Mesenchymal stem cell (in vitro differentiated cells and primary cell): ENCODE results near the gene SH2D2A.

Experiments used
- DNase-seq: peaks from one replicate; pipeline ENCODE4 v3.0.0-alpha.2; 2013
- H2AFZ ChIP-seq: one replicate; pipeline ENCODE4 v1.6.1; 2013; ENCODE audit warnings: low read depth, mild to moderate bottlenecking, control low read depth, inconsistent platforms, low read length, moderate library complexity
- H2AK5ac ChIP-seq: 2 replicates; pipeline ENCODE4 v1.6.1; 2013; ENCODE audit warnings: low read length, moderate library complexity, mild to moderate bottlenecking, inconsistent platforms; ENCODE audit not compliant: severe bottlenecking
- H2BK120ac ChIP-seq: one replicate; pipeline ENCODE4 v1.6.1; 2013; ENCODE audit warnings: low read depth, mild to moderate bottlenecking, inconsistent platforms, low read length, moderate library complexity
- H2BK12ac ChIP-seq, 2 experiments: one replicate each; pipeline ENCODE4 v1.6.1; 2013; ENCODE audit warnings: inconsistent platforms in 2 of 2, low read length in 2 of 2, mild to moderate bottlenecking in 2 of 2, moderate library complexity in 2 of 2, control low read depth in 1 of 2
- H2BK15ac ChIP-seq: one replicate; pipeline ENCODE4 v1.6.1; 2013; ENCODE audit warnings: mild to moderate bottlenecking, low read depth, inconsistent platforms; ENCODE audit not compliant: poor library complexity, severe bottlenecking
- H2BK5ac ChIP-seq: 2 replicates; pipeline ENCODE4 v1.6.1; 2013; ENCODE audit warnings: low read depth, mild to moderate bottlenecking, low read length, control low read depth, inconsistent platforms; ENCODE audit not compliant: poor library complexity, severe bottlenecking
- H3K14ac ChIP-seq, 2 experiments: one replicate each; pipeline ENCODE4 v1.6.1; 2013; ENCODE audit warnings: inconsistent platforms in 2 of 2, low read length in 2 of 2, control low read depth in 1 of 2, mild to moderate bottlenecking in 1 of 2, moderate library complexity in 1 of 2
- H3K18ac ChIP-seq, 2 experiments: one replicate each; pipeline ENCODE4 v1.6.1; 2013; ENCODE audit warnings: inconsistent platforms in 2 of 2, low read length in 2 of 2, control low read depth in 1 of 2, low read depth in 1 of 2, mild to moderate bottlenecking in 1 of 2
- H3K23ac ChIP-seq, 2 experiments: one replicate each; pipeline ENCODE4 v1.6.1; 2013; ENCODE audit warnings: inconsistent platforms in 2 of 2, low read length in 2 of 2, mild to moderate bottlenecking in 2 of 2, moderate library complexity in 2 of 2, control low read depth in 1 of 2
- H3K27ac ChIP-seq: 2 replicates; pipeline ENCODE4 v1.5.1; 2013; ENCODE audit warnings: mild to moderate bottlenecking, moderate library complexity, low read length, control low read depth, inconsistent platforms; ENCODE audit not compliant: poor library complexity, severe bottlenecking
- H3K27me3 ChIP-seq, 2 experiments: 2 replicates each; pipeline versions ENCODE4 v1.6.1 to v1.7.0; 2013; ENCODE audit warnings: low read length in 2 of 2, mild to moderate bottlenecking in 2 of 2, moderate library complexity in 2 of 2, control low read depth in 1 of 2, inconsistent platforms in 1 of 2; ENCODE audit not compliant: control insufficient read depth in 1 of 2, insufficient read depth in 1 of 2
- H3K36me3 ChIP-seq, 2 experiments: 2 replicates each; pipeline versions ENCODE4 v1.6.1 to v1.7.0; 2013; ENCODE audit warnings: low read length in 2 of 2, control low read depth in 1 of 2, inconsistent platforms in 1 of 2, low read depth in 1 of 2, mild to moderate bottlenecking in 1 of 2; ENCODE audit not compliant: insufficient read depth in 2 of 2, control insufficient read depth in 1 of 2
- H3K4ac ChIP-seq, 2 experiments: one replicate each; pipeline ENCODE4 v1.6.1; 2013; ENCODE audit warnings: inconsistent platforms in 2 of 2, low read length in 2 of 2, mild to moderate bottlenecking in 2 of 2, moderate library complexity in 2 of 2, control low read depth in 1 of 2, low read depth in 1 of 2
- H3K4me1 ChIP-seq: 2 replicates; pipeline ENCODE4 v1.6.1; 2013; ENCODE audit warnings: low read depth, low read length, control low read depth; ENCODE audit not compliant: control insufficient read depth, insufficient read depth
- H3K4me2 ChIP-seq: 2 replicates; pipeline ENCODE4 v1.6.1; 2013; ENCODE audit warnings: low read length, mild to moderate bottlenecking, inconsistent platforms; ENCODE audit not compliant: poor library complexity, severe bottlenecking
- H3K4me3 ChIP-seq, 2 experiments: 2 replicates each; pipeline versions ENCODE4 v1.5.1 to v1.7.0; 2013; ENCODE audit warnings: low read length in 2 of 2, mild to moderate bottlenecking in 2 of 2, control low read depth in 1 of 2, low read depth in 1 of 2; ENCODE audit not compliant: insufficient read depth in 1 of 2
- H3K79me1 ChIP-seq: replicated peaks from 2 replicates; pipeline ENCODE4 v1.6.1; 2013; ENCODE audit warnings: mild to moderate bottlenecking, control low read depth, low read length, inconsistent platforms; ENCODE audit not compliant: poor library complexity, severe bottlenecking
- H3K9ac ChIP-seq: 2 replicates; pipeline ENCODE4 v1.7.0; 2013; ENCODE audit warnings: mild to moderate bottlenecking, low read length, moderate library complexity
- H3K9me3 ChIP-seq: 2 replicates; pipeline ENCODE4 v1.7.0; 2013; ENCODE audit warnings: mild to moderate bottlenecking, low read length; ENCODE audit not compliant: control insufficient read depth
- H4K8ac ChIP-seq: one replicate; pipeline ENCODE4 v1.6.1; 2013; ENCODE audit warnings: inconsistent platforms, mild to moderate bottlenecking, low read length, moderate library complexity
- H4K91ac ChIP-seq: one replicate; pipeline ENCODE4 v1.6.1; 2013; ENCODE audit warnings: mild to moderate bottlenecking, low read length, inconsistent platforms
- WGBS: methylation state at CpG from one replicate; pipeline ENCODE4 v1.1.7; 2013; ENCODE audit warnings: mixed read lengths; 5-methylcytosine and 5-hydroxymethylcytosine counted together

Gene SH2D2A

DNA sequence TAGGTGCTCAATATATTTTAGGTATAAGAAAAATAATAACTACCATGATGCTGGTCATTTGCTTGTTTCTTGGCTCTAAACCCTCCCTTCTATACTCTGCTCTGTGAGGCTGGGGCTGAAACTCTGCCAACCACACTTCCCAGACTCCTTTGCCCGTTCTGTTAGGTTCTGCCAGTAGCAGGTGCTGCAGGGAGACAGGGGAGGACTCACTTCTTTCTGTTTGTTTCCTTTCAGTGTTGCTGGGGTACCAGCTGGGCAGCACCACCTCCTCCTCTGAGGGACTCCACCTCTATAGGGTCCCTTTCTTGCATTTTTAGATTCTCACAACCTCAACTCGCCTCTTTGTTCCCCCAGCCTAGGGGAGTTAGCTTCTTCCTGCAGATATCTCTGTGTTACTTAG is 17.0 kb upstream of the SH2D2A start:
- Histone ChIP-seq H3K18ac (no peak overlapping the region), H3K4me2 (no peak overlapping the region), H3K27me3 (peaks cover 86% of the 10 kb centered on the region in 2 experiments), H3K4ac (no peak overlapping the region), H3K36me3 (no peaks in the 10 kb centered on the region), H3K79me1 (no peaks in the 10 kb centered on the region), H2AFZ (no peak overlapping the region), H4K91ac (no peak overlapping the region), H2BK15ac (no peak overlapping the region), H3K4me3 (no peak overlapping the region), H3K23ac (no peak overlapping the region), H2AK5ac (no peak overlapping the region), H3K14ac (no peak overlapping the region), H3K27ac (no peak overlapping the region), H3K4me1 (no peaks in the 10 kb centered on the region), H4K8ac (no peak overlapping the region), H2BK5ac (no peak overlapping the region), H3K9me3 (no peaks in the 10 kb centered on the region), H2BK12ac (no peak overlapping the region), H3K9ac (no peak overlapping the region), H2BK120ac (no peak overlapping the region)
- whole genome bisulfite sequencing: 65% methylated on average over 2 of the region's 2 CpGs
- no peak for DNase-seq

DNA sequence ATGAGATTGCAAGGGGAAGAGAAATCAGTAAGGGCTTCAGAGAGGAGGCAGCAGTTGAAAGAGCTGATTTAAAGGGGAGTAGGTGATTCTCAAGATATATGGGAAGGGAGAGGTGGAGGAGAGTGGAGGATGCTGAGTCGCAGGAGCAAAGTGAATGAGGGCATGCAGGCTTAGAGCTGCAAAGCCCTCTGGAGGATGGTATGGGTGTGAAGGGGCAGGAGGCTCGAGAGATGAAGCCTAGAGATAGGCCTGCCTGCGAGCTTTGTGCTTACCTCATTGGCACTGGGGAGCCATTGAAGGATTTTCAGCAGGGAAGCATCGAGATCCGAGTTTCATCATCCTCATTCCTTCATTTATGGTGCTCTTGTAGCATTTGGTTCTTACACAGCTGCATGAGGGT is 15.8 kb upstream of the SH2D2A start:
- no peak for DNase-seq
- no peaks in the 10 kb centered on the region for H3K9me3 ChIP-seq
- H3K27ac ChIP-seq: no peak overlapping the region
- no peak overlapping the region for H2AFZ ChIP-seq
- H3K4ac ChIP-seq: no peak overlapping the region
- peaks cover 75 to 78% of the 10 kb centered on the region in 2 experiments for H3K27me3 ChIP-seq
- H3K79me1 ChIP-seq: no peaks in the 10 kb centered on the region
- no peak overlapping the region for H2BK120ac ChIP-seq
- no peak overlapping the region for H4K8ac ChIP-seq
- H4K91ac ChIP-seq: no peak overlapping the region
- H3K4me2 ChIP-seq: no peak overlapping the region
- H3K9ac ChIP-seq: no peak overlapping the region
- H2BK12ac ChIP-seq: no peak overlapping the region
- peaks cover 4% of the 10 kb centered on the region for H3K4me1 ChIP-seq
- WGBS: 47% methylated on average over 5 of the region's 5 CpGs
- no peak overlapping the region for H2BK15ac ChIP-seq
- H3K23ac ChIP-seq: no peak overlapping the region
- H3K36me3 ChIP-seq: no peaks in the 10 kb centered on the region
- no peak overlapping the region for H3K18ac ChIP-seq
- no peak overlapping the region for H3K4me3 ChIP-seq
- H2AK5ac ChIP-seq: no peak overlapping the region
- no peak overlapping the region for H3K14ac ChIP-seq
- no peak overlapping the region for H2BK5ac ChIP-seq

DNA sequence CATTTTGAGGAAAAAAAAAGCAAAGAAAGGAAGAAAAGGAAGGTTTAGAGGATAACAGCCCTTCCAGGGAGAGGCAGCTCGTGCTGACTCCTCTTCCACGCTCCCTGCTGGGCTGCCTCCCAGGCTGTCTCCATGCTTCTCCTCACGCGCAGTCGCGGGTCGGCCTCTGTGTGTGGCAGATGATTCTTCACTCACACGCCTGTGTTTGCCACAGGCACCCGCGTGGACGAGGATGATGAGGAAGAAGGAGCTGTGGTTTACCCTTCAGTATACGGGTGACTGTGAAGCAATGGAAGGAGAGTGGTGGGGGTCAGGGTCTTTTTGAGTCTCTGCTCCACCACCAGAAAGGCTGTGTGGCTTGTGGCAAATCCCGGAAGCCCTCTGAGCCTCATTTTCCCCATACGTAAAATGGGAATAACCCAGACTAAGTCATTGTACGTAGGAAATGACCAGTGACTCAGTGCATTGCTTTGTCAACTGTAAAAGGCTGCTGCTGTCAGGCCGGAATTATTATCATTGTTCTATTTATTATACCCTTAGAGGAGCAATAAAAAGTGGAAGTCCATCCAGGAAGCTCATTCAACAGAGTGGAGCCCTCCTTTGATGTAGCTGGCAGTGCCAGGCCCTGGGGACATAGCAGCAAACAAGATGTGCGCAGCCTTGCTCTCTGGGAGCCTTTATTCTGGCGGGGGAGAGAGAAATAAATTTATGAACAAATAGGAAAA is 11.9 kb upstream of the SH2D2A start:
- H2BK120ac ChIP-seq: no peak overlapping the region
- peaks cover 38 to 51% of the 10 kb centered on the region in 2 experiments for H3K27me3 ChIP-seq
- H3K79me1 ChIP-seq: no peaks in the 10 kb centered on the region
- no peak overlapping the region for H3K14ac ChIP-seq
- H2BK5ac ChIP-seq: no peak overlapping the region
- H3K36me3 ChIP-seq: no peaks in the 10 kb centered on the region
- WGBS: 87% methylated on average over 16 of the region's 18 CpGs
- no peak overlapping the region for H3K4me2 ChIP-seq
- H3K18ac ChIP-seq: no peak overlapping the region
- H3K4ac ChIP-seq: no peak overlapping the region
- no peak overlapping the region for H2AK5ac ChIP-seq
- no peaks in the 10 kb centered on the region for H3K9me3 ChIP-seq
- no peak overlapping the region for H4K8ac ChIP-seq
- no peak overlapping the region for H3K9ac ChIP-seq
- H3K4me1 ChIP-seq: peaks cover 4% of the 10 kb centered on the region
- no peak overlapping the region for H2AFZ ChIP-seq
- no peak overlapping the region for H4K91ac ChIP-seq
- H3K27ac ChIP-seq: no peak overlapping the region
- H3K23ac ChIP-seq: no peak overlapping the region
- no peak for DNase-seq
- H2BK15ac ChIP-seq: no peak overlapping the region
- H3K4me3 ChIP-seq: no peak overlapping the region
- H2BK12ac ChIP-seq: no peak overlapping the region

DNA sequence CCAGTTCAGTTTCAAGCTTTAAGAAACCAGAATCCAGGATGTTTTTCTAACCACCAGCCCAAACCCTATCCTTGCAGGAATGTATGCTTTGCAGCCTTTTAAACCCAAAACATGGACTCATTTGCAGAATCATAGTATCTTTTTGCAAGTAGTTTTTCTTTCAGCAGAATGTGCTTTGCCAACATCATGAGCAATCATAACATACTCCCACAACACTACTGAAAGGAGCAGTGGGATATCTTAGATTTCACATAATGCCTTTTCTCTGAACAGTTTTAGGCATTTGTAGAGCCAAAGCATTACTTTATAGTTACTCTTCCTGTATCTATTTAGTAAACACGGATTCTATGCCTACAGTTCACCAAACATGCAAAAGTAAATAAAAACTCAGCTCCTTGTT is 10.0 kb upstream of the SH2D2A start:
- WGBS: 100% methylated on average over 1 of the region's 1 CpG
- H3K23ac ChIP-seq: no peak overlapping the region
- H3K79me1 ChIP-seq: no peaks in the 10 kb centered on the region
- no peaks in the 10 kb centered on the region for H3K36me3 ChIP-seq
- no peak overlapping the region for H3K27ac ChIP-seq
- no peak overlapping the region for H2BK120ac ChIP-seq
- H3K18ac ChIP-seq: no peak overlapping the region
- no peak overlapping the region for H3K14ac ChIP-seq
- H3K27me3 ChIP-seq: peaks cover 20 to 47% of the 10 kb centered on the region in 2 experiments
- H3K9ac ChIP-seq: no peak overlapping the region
- no peak overlapping the region for H2AK5ac ChIP-seq
- peaks cover 4% of the 10 kb centered on the region for H3K4me1 ChIP-seq
- no peak overlapping the region for H2BK15ac ChIP-seq
- no peak overlapping the region for H3K4ac ChIP-seq
- H3K4me2 ChIP-seq: no peak overlapping the region
- no peaks in the 10 kb centered on the region for H3K9me3 ChIP-seq
- H4K8ac ChIP-seq: no peak overlapping the region
- no peak for DNase-seq
- no peak overlapping the region for H2BK5ac ChIP-seq
- no peak overlapping the region for H3K4me3 ChIP-seq
- no peak overlapping the region for H2AFZ ChIP-seq
- no peak overlapping the region for H2BK12ac ChIP-seq
- H4K91ac ChIP-seq: no peak overlapping the region
